ENCODE results near the gene PKMYT1. TPM values are rescaled to one million over a fixed set of nuclear protein-coding genes. Genes with fewer than 3 reads are reported as not detected.
A peak's percentile ranks its signal among the peaks of the same experiment; 100 is the strongest.

PKMYT1 gene
- total and polyA plus RNA-seq, 9 of the 15 experiments (the other 6 are each of a cell fraction or from before 2014, with no cell fraction given) = 8.7 to 201 (median 37.8) TPM

GRCh38 chr16:2963723-2964474 is 16.3 kb downstream of the PKMYT1 start, which contains the start of gene KREMEN2 (continued):
- TF ChIP-seq MBD1 (CRISPR knock-in tag; IDR thresholded peaks at IDR 0.05) (no peak), SMC3 (conservative IDR thresholded peaks at IDR 0.05; ENCODE audit: insufficient read depth, low read depth, low read length) (no peak), FOXP4 (CRISPR knock-in tag; IDR thresholded peaks at IDR 0.05; ENCODE audit: borderline replicate concordance) (peak; percentile 34; the same call in 1 of the 2 replicates), NFE2L1 (tag; IDR thresholded peaks at IDR 0.05; ENCODE audit: borderline replicate concordance, low read depth) (no peak), MXD1 (CRISPR knock-in tag; IDR thresholded peaks at IDR 0.05; ENCODE audit: borderline replicate concordance, poor library complexity, severe bottlenecking) (no peak), THAP12 (CRISPR knock-in tag; IDR thresholded peaks at IDR 0.05) (no peak), ZZZ3 (IDR thresholded peaks at IDR 0.05) (no peak), ZNF280A (IDR thresholded peaks at IDR 0.05; ENCODE audit: low read depth, partially characterized antibody) (no peak), KHSRP (IDR thresholded peaks at IDR 0.05) (no peak), FOXJ2 (tag; IDR thresholded peaks at IDR 0.05) (no peak), NCOA1 (IDR thresholded peaks at IDR 0.05; ENCODE audit: low read depth) (no peak), PML (IDR thresholded peaks at IDR 0.05; ENCODE audit: low read length) (no peak), PRMT5 (CRISPR knock-in tag; IDR thresholded peaks at IDR 0.05) (no peak), FIP1L1 (IDR thresholded peaks at IDR 0.05; ENCODE audit: low read depth, low read length, poor library complexity, severe bottlenecking) (no peak), TAF15 (IDR thresholded peaks at IDR 0.05; ENCODE audit: low read depth, low read length) (no peak), PCBP1 (IDR thresholded peaks at IDR 0.05; ENCODE audit: low read depth, low read length, poor library complexity, severe bottlenecking) (peak; percentile 67), KDM2B (CRISPR knock-in tag; IDR thresholded peaks at IDR 0.05) (no peak), ZNF232 (CRISPR knock-in tag; IDR thresholded peaks at IDR 0.05) (no peak), NCOR1 (IDR thresholded peaks at IDR 0.05) (no peak), SMAD3 (CRISPR knock-in tag; conservative IDR thresholded peaks at IDR 0.05) (no peak)
